Fibroblast of skin of left quadriceps (primary cell): ENCODE results near the gene COBL.

Source experiments
- DNase-seq, 2 experiments: peaks; one replicate each; pipeline ENCODE4 v3.0.0-alpha.2; 2013; ENCODE audit warnings: low read depth in 2 of 2

Gene COBL

GRCh38 chr7:51234609-51235308 is 81.8 kb downstream of the COBL start:
- no peak for DNase-seq

- no peak for DNase-seq
Measured at GRCh38 chr7:51234139-51234538, 82.5 kb downstream of the COBL start.

- DNase-seq, result no peak
Measured at GRCh38 chr7:51233374-51233773, 83.2 kb downstream of the COBL start.

GRCh38 chr7:51230723-51231122 is 85.9 kb downstream of the COBL start:
- no peak for DNase-seq

GRCh38 chr7:51230324-51230625 is 86.3 kb downstream of the COBL start:
- no peak for DNase-seq

- DNase-seq, result no peak
Measured at GRCh38 chr7:51229620-51230323, 86.8 kb downstream of the COBL start.

GRCh38 chr7:51229106-51229537 is 87.5 kb downstream of the COBL start:
- no peak for DNase-seq

GRCh38 chr7:51228386-51228958 is 88.1 kb downstream of the COBL start:
- DNase-seq, result no peak

GRCh38 chr7:51227861-51228260 is 88.7 kb downstream of the COBL start:
- no peak for DNase-seq

GRCh38 chr7:51226916-51227535 is 89.6 kb downstream of the COBL start:
- no peak for DNase-seq

- DNase-seq, result no peak
Measured at GRCh38 chr7:51226063-51226755, 90.4 kb downstream of the COBL start.

- no peak for DNase-seq
Measured at GRCh38 chr7:51224811-51225595, 91.6 kb downstream of the COBL start.

GRCh38 chr7:51223505-51223904 is 93.1 kb downstream of the COBL start:
- no peak for DNase-seq

- no peak for DNase-seq
Measured at GRCh38 chr7:51222916-51223315, 93.7 kb downstream of the COBL start.

GRCh38 chr7:51220226-51220625 is 96.4 kb downstream of the COBL start:
- DNase-seq, result no peak

- no peak for DNase-seq
Measured at GRCh38 chr7:51219261-51219988, 97.2 kb downstream of the COBL start.

- DNase-seq, result no peak
Measured at GRCh38 chr7:51217804-51218203, 98.8 kb downstream of the COBL start.

GRCh38 chr7:51214098-51214497 is 102.5 kb downstream of the COBL start:
- DNase-seq, result no peak

- DNase-seq, result no peak
Measured at GRCh38 chr7:51213618-51214017, 103.0 kb downstream of the COBL start.

- no peak for DNase-seq
Measured at GRCh38 chr7:51210766-51211165, 105.8 kb downstream of the COBL start.

GRCh38 chr7:51209426-51209825 is 107.2 kb downstream of the COBL start:
- no peak for DNase-seq
